Hepatocyte (in vitro differentiated cells): Measurements from ENCODE around the gene PODXL2.

Experiments
- EZH2 ChIP-seq: fragments of 200-600 bp; sonication (generic); IDR thresholded peaks from 2 replicates; pipeline ENCODE4 v1.6.1; 2016; ENCODE audit warnings: antibody characterized with exemption, mild to moderate bottlenecking, borderline replicate concordance
- EZH2phosphoT487 ChIP-seq: fragments of 200-600 bp; sonication (generic); IDR thresholded peaks from one replicate; pipeline ENCODE4 v1.6.1; 2018; ENCODE audit warnings: antibody characterized with exemption, mild to moderate bottlenecking, low read depth, moderate library complexity; ENCODE audit not compliant: unreplicated experiment, severe bottlenecking
- TF ChIP-seq, protein P1 (sequence below): fragments of 200-600 bp; sonication (generic); IDR thresholded peaks from 2 replicates; pipeline ENCODE4 v1.5.1; 2016; ENCODE audit warnings: antibody characterized with exemption, mild to moderate bottlenecking; ENCODE audit not compliant: poor library complexity

DNA sequence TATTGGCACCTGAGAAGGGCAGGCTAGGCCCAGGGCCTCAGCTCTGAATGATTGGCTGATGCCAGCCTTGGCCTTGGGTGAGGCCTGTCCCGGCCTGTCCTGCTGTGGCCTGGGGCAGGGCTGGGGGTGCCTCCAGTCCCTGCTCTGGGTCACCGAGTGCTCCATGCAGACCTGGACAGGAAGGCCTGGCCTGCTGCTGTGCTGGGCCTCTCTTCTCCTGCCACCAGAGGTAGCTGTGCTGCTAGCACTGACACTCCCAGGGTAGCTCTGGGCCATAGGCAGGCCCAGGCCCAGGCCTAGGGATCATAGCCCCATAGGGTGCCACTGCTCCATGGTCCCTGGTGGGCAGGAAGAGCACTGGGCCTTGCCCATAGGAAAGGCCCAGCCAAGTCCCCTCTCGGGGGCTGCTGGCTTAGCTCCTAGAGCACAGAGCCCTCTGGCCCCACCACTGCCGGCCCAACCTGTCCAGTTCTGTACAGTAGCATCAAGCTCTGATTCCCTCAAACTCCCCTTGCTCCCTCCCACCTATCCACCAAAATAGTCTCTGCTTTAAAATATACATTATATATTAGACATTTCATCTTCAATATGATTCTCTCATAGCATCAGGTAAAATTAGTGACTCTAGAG, 62.0 kb downstream of the PODXL2 start:
- TF ChIP-seq, protein P1, sequence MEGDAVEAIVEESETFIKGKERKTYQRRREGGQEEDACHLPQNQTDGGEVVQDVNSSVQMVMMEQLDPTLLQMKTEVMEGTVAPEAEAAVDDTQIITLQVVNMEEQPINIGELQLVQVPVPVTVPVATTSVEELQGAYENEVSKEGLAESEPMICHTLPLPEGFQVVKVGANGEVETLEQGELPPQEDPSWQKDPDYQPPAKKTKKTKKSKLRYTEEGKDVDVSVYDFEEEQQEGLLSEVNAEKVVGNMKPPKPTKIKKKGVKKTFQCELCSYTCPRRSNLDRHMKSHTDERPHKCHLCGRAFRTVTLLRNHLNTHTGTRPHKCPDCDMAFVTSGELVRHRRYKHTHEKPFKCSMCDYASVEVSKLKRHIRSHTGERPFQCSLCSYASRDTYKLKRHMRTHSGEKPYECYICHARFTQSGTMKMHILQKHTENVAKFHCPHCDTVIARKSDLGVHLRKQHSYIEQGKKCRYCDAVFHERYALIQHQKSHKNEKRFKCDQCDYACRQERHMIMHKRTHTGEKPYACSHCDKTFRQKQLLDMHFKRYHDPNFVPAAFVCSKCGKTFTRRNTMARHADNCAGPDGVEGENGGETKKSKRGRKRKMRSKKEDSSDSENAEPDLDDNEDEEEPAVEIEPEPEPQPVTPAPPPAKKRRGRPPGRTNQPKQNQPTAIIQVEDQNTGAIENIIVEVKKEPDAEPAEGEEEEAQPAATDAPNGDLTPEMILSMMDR = peak; percentile 55
- TF ChIP-seq EZH2 = no peak
- no peak for TF ChIP-seq EZH2phosphoT487
